GM04504 (cell line): ENCODE measurements around the gene CHORDC1.
"Not testable (repeated sequence)": the region's sequence is repeated elsewhere in the genome, so short reads cannot be mapped to it uniquely, and the experiment has no call there.

Source experiments
- DNase-seq: peaks from one replicate; pipeline ENCODE4 v3.0.0-alpha.2; 2012; ENCODE audit warnings: low read depth

CHORDC1 gene

DNA sequence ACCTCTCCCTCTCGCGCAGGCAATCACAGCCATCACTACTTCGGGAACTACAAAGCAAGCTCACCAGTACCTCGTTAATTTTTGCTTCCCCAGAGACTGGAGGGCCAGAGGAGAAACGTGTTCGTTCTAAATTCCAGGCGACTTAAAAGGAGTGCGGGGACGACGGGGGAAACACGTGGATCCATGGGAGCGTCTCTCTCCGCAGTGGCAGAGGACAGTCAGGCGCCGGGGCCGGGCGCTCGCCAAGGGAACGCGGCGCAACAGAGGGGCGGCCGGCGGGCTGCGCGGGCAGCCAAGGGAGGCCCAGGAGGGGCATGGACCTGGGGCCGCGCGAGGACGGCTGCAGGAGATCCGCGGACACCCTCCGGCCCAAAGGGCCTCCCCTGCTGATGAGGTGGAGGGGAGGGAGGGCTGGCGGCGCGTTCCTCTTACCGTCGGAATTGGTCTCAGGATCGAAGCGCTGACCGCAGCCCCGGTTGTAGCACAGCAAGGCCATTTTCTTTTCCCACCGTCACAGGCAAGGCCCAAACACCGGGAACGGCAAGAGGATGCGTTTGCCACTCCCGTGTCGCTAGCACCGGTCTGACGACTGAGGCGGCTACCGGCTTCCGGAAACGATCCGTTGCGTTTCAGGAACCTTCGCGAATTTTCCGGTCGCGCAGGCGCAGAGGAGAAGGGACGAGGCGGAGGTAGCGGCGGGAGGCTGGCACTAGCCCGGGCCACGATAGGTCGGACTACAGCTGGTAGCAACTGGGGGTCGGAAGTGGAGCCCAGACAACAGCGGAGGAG lies at the start of gene CHORDC1:
CHORDC1 (minus strand) TSS at position 591 of the 789 bp plus-strand sequence; CDS start at position 496, 95 bp downstream.
- peak; percentile 65 for DNase-seq

DNA sequence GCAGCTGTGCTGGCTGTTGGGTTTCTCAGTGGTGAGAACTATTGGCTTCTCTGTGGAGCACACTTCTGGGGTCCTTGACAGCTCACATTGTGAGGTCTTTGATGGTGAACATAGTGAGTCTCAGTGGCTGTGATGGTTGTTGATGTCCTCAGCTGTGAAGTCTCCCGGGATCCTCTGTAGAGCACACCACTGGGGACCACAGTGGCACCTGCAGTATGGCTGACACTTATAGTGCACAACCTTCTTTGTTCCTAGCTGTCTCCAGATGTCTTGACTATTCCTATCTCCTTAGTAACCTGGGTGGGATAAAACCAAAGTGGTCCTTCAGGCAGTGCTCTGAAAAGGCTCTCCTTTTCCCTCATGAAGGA lies 34.3 kb upstream of the CHORDC1 start:
- DNase-seq = no peak

DNA sequence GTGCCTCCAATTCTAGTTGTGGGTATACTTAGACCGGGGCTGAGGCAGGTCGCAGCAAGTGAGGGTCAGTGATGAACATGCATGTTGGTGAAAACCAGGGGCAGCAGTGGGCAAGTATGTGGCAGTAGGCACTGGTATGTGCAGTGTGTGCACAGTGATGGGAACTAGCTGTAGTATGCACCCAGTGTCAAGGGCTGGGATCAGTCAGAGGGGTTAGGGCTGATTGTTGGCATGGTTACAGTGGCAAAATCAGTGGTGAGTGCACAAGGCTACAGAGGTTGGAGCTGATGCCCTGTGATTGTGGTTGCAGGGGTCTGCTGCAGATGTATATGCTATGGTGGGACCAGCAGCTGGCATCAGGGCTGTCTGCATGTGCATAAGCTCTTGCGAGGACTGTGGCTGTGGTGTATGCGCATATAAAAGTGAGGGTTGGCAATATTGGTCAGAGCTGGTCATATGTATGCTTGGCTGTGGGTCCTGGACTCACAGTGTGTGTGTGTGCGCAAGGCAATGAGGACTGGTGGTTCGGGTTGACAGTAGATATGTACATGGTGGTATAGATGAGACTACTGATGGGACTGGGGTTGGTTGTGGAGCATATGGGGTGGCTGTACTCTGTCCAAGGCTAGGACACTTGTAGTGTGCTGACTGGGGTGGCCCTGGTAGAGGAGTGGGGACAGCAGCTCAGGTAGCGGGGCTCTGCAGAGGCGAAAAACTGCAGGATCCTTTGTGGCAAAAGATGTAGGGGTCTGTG lies 33.7 kb upstream of the CHORDC1 start:
- no peak for DNase-seq

DNA sequence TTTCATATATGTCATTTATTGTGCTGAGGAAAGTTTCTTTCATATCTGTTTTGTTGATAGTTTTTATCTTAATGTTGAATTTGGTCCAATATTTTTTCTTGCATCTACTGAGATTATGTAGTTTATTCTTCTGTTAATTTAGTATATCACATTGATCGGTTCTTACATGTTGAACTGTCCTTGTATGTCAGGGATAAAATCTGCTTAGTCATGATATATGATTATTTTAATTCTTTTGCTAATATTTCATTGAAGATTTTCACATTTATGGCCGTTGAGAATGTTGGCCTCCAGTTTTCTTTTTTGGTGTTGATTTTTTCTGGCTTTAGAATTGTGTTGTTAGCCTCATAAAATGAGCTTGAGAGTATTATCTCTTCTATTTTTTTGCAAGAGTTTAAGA lies 31.2 kb upstream of the CHORDC1 start:
- DNase-seq = no peak

DNA sequence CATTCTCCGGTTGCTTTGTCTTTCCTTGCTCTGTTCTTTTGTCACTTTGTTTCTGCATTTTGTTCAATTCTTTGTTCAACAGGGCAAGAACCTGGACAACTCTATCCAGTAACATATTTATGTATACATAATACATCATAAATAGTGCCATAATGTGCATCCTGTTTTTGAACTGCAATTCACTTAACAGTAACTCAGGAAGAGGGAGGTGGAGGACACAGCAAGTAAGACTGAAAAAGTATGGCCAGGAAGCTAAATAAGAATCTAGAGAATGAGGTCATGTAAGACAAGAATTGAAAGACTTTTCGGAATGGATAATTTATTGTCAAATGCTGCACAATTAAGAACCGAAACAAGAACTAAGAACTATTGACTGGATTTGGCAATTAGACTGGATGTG lies 29.2 kb upstream of the CHORDC1 start:
- no peak for DNase-seq

DNA sequence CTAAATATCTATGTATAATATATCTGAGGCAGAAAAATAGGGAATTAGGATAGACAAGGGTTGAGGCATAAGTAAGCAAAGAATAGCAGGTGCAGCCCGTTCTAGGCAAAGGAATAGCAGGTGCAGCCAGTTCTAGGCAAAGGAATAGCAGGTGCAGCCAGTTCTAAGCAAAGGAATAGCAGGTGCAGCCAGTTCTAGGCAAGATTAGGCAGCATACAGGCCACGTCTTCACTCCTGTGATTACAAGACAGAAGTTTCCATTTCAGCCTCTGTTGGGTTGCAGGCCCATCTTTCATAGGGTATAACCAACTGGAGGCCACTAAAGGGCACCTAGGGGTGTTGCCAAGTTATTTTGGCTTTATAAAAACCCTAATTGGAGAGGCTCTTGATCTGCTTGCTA lies 28.8 kb upstream of the CHORDC1 start:
- no peak for DNase-seq

DNA sequence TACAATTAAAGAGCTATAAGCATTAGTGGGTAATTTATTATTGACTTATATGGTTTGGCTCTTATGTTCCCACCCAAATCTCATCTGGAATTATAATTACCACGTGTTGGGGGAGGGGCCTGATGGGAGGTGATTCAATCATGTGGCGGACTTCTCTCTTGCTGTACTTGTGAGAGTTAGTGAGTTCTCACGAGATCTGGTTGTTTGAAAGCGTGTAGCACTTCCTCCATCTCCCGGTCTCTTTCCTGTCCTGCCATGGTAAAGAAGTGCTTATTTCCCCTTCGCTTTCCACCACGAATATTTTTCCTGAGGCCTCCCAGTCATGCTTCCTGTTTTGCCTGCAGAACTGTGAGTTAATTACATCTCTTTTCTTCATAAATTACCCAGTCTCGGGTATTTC lies 28.1 kb upstream of the CHORDC1 start:
- DNase-seq = no peak

DNA sequence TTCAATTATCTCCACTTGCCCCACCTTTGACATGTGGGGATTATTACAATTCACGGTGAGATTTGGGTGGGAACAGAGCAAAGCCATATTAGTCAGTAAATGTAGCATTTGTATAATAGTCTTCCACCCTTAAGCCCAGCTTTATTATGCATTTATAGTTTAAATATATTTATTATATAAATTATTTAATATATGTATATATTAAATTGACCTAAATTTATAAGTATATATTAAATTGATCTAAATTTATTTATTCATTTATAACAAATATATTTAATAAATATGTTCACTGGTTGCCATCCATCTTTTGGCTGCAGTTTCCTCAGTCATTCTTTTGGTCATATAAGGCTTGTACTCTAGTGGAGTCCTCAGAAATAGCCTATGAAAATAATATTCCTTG lies 23.6 kb upstream of the CHORDC1 start:
- no peak for DNase-seq

DNA sequence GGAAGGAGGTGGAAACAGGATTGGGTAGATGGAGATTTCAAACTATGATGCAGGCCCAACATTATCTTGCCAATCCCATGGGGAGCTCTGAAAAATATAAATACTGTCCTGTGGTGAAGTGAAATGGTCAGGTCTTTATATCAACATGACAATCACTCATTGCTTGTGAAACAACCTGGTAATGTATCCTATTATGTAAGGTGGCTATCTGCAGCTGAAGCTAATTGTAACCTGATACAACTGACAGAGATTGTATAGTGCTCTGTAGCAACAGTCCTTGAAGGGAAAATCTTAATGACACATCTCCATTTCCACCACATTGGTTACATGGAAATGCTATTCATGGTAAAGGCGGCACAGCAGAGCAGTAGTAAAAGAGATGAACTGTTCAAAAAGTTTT lies 20.7 kb upstream of the CHORDC1 start:
- no peak for DNase-seq

DNA sequence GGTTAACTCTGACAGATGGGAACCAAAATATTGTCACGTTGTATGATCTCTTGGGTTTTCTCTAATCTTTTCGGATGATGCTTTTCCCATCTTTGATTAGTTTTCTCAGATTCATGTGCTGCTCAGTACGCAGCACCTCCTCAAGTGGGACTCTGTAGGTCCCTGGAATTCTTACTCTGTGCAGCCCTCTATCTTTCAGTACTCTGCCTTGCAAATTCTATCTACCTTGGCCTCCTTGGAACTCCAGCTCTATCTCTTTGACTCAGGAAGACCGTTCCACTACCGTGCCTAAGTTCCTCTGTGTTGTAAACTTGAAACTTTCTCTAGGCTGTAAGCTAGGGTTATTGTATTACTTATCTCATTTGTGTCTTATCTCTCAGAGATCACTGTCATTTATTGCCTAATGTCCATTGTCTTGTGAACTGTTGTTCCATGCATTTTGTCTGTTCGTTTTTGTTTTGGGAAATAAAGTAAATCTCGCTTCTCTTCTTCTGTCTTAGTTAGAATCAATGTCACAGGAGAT lies 20.1 kb upstream of the CHORDC1 start:
- DNase-seq = no peak

DNA sequence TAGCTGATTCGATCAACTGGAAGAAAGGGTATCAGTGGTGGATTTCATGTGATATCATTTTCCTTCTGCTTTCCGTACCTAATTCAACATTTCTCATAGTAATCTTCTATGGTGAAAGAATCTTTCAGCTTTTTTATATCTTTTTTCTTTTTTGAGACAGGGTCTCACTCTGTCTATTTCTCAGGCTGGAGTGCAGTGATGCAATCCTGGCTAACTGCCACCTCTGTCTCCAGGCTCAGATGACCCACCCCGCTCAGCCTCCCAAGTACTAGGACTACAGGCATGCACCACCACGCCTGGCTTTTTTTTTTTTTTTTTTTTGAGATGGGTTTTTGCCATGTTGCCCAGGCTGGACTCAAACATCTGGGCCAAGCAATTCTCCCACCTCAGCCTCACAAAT lies 18.6 kb upstream of the CHORDC1 start:
- DNase-seq = no peak

DNA sequence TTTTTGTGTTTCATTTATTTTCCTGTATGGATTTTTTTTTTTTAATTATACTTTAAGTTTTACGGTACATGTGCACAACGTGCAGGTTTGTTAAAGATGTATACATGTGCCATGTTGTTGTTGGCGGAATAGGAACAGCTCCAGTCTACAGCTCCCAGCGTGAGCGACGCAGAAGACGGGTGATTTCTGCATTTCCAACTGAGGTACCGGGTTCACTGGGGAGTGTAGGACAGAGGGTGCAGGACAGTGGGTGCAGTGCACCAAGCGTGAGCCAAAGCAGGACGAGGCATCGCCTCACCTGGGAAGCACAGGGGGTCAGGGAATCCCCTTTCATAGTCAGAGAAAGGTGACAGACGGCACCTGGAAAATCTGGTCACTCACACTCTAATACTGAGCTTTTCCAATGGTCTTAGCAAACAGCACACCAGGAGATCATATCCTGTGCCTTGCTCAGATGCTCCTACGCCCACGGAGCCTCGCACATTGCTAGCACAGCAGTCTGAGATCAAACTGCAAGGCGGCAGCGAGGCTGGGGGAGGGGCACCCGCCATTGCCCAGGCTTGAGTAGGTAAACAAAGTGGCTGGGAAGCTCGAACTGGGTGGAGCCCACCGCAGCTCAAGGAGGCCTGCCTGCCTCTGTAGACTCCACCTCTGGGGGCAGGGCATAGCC lies 17.3 kb upstream of the CHORDC1 start:
- DNase-seq = not testable (repeated sequence)

DNA sequence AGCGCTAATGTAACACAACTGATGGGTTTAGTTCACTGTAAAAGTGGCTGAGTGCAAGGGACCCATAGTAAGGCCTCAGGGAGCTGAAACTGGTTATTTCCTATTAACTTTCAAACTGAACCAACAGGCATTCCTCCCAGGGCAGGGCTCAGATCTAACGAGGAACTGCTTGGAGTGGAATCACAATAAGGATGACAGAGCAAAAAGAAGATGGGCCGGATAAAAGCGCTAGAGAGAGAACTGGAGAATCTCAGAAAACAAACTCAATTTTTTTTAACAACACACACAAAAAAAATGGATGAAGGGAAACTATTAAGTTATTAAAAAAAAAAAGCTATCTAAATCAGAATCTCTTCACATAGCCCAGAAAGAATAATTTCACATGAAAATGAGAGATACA lies 14.2 kb upstream of the CHORDC1 start:
- no peak for DNase-seq

DNA sequence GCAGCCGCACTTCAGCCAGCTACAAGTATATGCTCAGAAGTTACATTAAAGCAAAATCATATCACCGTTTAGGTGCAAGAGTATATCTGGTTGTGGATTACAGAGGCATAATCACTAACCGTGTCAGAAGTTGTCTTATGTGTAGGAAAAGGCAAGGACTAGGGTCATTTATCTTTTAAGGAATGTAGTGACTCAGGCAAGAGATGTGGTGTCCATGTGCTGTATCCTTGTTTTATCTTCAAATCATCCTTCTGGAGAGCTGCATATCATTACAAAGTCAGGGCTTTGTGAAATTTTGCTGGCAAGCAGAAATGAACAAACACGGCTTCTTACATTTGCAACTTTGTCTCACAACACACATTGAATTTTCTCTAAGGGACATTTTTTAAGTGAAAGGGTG lies 12.7 kb upstream of the CHORDC1 start:
- no peak for DNase-seq

DNA sequence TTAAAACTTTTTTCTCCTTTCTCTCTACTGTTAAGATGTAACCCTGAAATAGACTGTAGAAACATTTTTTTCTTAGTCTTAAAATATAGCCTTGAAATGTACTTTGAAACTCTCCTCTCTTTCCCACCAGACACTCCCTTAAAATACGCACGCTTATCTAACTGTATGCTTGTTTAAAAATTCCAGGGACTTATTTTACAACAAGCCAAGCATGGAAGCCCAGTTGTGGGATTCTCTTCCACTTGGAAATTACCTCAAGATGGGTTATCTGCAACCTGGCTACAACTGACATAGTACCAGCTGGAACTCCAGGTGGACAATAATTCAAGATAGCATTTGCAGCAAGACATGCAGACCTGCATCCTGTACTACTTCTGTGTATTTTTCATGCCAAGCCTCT lies 12.1 kb upstream of the CHORDC1 start:
- no peak for DNase-seq

DNA sequence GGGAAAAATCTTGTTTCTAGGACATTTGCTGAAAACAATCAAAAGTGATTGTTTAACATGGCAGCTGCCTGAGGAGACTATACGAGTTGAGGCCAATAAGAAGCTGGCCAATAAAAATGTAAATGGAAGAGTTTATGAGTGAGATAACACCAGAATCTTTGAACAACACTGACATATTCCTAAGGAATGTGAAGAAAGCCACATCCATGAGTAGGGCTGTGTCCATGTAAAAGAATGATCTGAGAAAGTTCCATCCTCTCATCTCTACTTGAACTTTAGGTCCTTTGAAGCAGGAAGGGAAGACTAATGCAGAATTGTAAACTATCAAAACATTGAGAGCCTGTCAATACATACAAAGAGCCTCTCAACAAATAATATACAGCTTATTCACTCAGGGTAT lies 6.9 kb upstream of the CHORDC1 start:
- DNase-seq = no peak

DNA sequence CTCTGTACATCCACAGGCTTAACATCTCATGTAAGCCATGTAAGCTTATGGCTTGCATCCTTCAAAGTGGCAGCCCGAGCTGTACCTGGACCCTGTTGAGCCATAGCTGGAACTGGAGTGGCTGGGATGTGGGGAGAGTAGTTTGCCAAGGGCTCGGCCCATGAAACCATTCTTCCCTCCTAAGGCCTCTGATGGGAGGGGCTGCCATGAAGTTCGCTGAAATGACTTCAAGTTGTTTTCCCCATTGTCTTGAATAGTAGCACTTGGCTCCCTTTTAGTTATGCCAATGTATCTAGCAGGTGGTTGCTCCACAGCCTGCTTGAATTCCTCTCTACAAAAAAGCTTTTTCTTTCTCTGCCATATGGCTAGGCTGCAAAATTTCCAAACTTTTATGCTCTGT lies 5.2 kb upstream of the CHORDC1 start:
- no peak for DNase-seq

DNA sequence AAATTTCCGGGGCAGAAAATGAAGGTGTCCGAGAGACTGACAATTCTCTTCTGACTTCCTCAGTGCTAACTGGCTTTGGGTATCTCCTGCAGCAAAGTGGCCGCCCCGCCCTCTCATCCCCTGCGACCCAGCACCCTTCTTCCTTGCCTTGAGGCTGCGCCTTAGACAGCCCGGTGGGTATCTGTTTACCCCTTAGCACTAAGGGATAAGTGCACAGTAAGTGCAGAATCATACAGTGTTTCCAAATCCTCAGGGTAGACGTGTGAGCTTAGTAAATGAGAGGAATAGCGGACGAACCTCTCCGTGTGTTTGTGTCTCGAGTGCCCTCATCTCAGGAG lies 368 bp upstream of the CHORDC1 start:
- no peak for DNase-seq

DNA sequence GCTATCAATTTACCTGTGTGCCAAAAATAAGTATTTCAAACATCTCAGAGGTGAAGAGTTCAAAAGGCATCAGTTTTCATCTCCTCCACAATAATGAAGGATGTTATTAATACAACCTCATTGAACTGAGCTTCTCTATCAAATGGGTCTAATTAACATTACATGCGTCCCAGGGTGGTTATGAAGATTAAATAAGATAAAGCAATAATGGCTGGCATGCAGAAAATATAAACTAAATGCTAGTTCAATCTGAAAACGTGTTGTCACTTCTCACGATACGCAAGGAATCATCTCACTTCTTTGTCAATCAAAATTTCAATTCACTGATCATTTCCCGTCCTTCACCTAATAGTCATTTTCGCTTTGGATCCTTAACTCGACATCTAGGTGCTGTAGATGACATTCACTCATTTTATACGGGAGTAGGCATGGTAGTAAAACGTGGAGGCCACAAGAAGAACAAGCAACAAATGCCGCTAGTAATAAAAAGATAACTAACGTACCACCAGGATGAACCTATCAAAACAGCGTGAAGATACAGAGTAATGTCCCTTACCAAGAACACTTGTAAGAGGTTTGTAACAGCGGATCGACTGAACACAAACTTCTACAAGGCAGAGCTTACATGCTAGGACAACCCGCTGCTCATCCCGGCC lies 918 bp downstream of the CHORDC1 start:
- DNase-seq = no peak

DNA sequence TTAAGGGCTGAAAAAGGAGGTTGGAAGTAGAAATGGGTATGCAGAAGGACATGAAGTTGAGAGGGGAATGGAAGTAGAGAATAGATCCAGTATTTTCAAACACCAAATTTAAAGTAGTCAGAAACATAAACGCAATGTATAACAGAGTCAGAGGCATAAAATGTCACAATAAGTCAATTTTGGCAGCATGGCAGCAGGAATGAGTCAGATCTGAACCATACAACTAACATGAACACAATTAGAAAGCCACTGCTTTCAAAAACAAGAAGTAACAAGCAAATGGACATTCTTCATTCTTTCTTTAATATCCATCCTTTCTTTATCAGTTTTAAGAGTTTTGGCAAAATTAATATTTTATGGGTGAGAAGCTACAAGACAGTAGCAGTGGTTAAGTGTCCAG lies 2.5 kb downstream of the CHORDC1 start:
- DNase-seq = peak; percentile 28

DNA sequence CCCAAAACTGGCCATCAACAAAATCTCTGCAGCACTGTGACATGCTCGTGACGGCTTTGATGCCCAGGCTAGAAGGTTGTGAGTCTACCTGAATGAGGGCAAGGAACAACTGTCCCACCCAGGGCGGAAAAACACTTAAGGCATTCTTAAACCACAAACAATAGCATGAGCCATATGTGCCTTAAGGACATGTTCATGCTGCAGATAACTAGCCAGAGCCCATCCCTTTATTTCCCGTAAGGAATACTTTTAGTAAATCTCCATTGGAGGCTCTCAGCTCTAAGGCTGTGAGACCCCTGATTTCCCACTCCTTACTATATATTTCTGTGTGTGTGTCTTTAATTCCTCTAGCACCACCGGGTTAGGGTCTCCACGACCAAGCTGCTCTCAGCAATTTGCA lies 3.4 kb downstream of the CHORDC1 start:
- no peak for DNase-seq

DNA sequence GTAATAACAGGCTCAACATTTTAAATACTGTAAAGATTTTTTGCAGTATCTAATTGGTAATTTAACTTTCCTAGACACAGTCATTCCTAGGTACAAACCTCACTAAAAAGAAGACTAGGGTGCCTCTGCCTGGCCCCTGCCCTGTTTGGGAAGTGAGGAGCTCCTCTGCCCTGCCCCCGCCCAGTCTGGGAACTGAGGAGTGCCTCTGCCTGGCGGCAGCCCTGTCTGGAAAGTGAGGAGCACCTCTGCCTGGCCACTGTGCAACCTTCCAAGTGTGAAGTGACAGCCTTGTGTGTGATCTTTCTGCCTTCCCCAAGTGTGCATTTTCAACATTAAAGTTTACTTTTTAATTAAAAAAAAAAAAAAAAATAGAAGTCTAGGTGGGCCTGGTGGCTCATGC lies 4.2 kb downstream of the CHORDC1 start:
- DNase-seq = no peak

DNA sequence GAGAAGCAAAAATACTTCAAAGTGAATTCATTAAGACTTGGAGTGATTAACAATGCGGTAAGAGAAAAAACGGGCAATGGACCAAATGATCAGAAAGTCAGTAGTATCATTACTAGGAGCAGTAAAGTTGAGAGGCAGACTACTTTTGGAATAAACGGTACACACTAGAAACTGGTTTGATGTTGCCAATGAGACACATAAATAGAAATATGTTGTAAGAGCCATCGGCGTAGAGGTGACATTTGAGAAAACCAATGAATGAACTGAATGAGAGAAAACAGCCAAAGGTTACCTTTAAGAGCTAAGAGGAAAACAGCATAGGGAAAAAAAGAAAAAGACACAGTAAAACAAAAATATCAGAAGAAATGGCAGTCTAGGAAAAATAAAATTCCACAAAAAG lies 6.2 kb downstream of the CHORDC1 start:
- DNase-seq = no peak
